Endothelial cell of umbilical vein (primary cell): Measurements from ENCODE around the gene SPRR3. TPM values are rescaled to one million over a fixed set of nuclear protein-coding genes. Genes with fewer than 3 reads are reported as not detected.

ENCODE experiments used
- BruUV-seq: library from RNA; stranded (reverse); fragments of 400-500 nt; replicated peaks from 2 replicates; lab custom pipeline; 2021; lab: Mats Ljungman, UMichigan
- CTCF ChIA-PET: fragments of 300-600, 350-600 bp; sonication (Branson Sonifier 250); formaldehyde crosslinking; loops from one replicate; lab custom pipeline; 2021; ENCODE audit warnings: antibody characterized with exemption, inconsistent platforms; lab: Charles Lee
- POLR2A ChIA-PET: fragments of 300-600, 350-600 bp; sonication (Branson Sonifier 250); formaldehyde crosslinking; loops from one replicate; lab custom pipeline; 2021; ENCODE audit warnings: antibody characterized with exemption, inconsistent platforms; lab: Charles Lee
- DNase-seq: peaks from one replicate; pipeline ENCODE4 v3.0.0-alpha.2; 2011; ENCODE audit warnings: low read depth, low spot score
- FAIRE-seq: peaks from 2 replicates; lab custom pipeline; 2011; peaks lifted over from hg19 to GRCh38; lab: Jason Lieb, UNC
- H2AFZ ChIP-seq: 2 replicates; pipeline ENCODE4 v1.6.0; 2012; ENCODE audit warnings: low read depth, low read length, control low read depth, inconsistent platforms
- H3K27ac ChIP-seq: 2 replicates; pipeline ENCODE4 v1.5.1; 2011; ENCODE audit warnings: low read depth, mild to moderate bottlenecking, control low read depth, low read length, moderate library complexity; ENCODE audit not compliant: insufficient read depth
- H3K27me3 ChIP-seq, 2 experiments: 2 replicates each; pipeline versions ENCODE4 v1.6.0 to v1.6.1; 2011; ENCODE audit warnings: low read length in 2 of 2, mixed read lengths in 1 of 2; ENCODE audit not compliant: control insufficient read depth in 2 of 2, insufficient read depth in 2 of 2
- H3K36me3 ChIP-seq, 2 experiments: 2 replicates in 1 of 2; 3 replicates in 1 of 2; pipeline ENCODE4 v1.5.1; 2011; ENCODE audit warnings: low read length in 2 of 2, mild to moderate bottlenecking in 1 of 2, moderate library complexity in 1 of 2; ENCODE audit not compliant: control insufficient read depth in 2 of 2, insufficient read depth in 2 of 2; ENCODE audit errors: extremely low read depth in 1 of 2
- H3K4me1 ChIP-seq: 3 replicates; pipeline ENCODE4 v1.5.1; 2011; ENCODE audit warnings: mild to moderate bottlenecking, low read length; ENCODE audit not compliant: control insufficient read depth, insufficient read depth; ENCODE audit errors: extremely low read depth
- H3K4me2 ChIP-seq: 2 replicates; pipeline ENCODE4 v1.6.1; 2011; ENCODE audit warnings: low read length, control low read depth, mixed read lengths; ENCODE audit not compliant: insufficient read depth
- H3K4me3 ChIP-seq, 3 experiments: fragments of 200-600 bp in 1 of 3; sonication (generic), shearing (Covaris generic) in 1 of 3; replicated peaks in 1 of 3; 2 replicates each; pipeline ENCODE4 v1.5.1; 2011 to 2016; ENCODE audit warnings: control low read depth in 3 of 3, low read length in 3 of 3, mild to moderate bottlenecking in 2 of 3, inconsistent platforms in 1 of 3, low read depth in 1 of 3, moderate library complexity in 1 of 3; ENCODE audit not compliant: insufficient read depth in 1 of 3
- H3K79me2 ChIP-seq: 2 replicates; pipeline ENCODE4 v1.6.0; 2012; ENCODE audit warnings: low read length, inconsistent platforms; ENCODE audit not compliant: control insufficient read depth, insufficient read depth
- H3K9ac ChIP-seq: replicated peaks from 2 replicates; pipeline ENCODE3; 2011; ENCODE audit warnings: low read length, control low read depth; ENCODE audit not compliant: insufficient read depth; ENCODE audit errors: extremely low read depth
- H3K9me1 ChIP-seq: replicated peaks from 3 replicates; pipeline ENCODE4 v1.6.0; 2011; ENCODE audit warnings: mild to moderate bottlenecking, low read length; ENCODE audit not compliant: control insufficient read depth, insufficient read depth; ENCODE audit errors: extremely low read depth
- H3K9me3 ChIP-seq: replicated peaks from 2 replicates; pipeline ENCODE4 v1.5.1; 2012; ENCODE audit warnings: low read length, inconsistent platforms; ENCODE audit not compliant: control insufficient read depth, insufficient read depth
- H4K20me1 ChIP-seq: replicated peaks from 2 replicates; pipeline ENCODE3; 2011; ENCODE audit warnings: mild to moderate bottlenecking, low read length; ENCODE audit not compliant: control insufficient read depth, insufficient read depth; ENCODE audit errors: extremely low read depth
- EZH2 ChIP-seq: IDR thresholded peaks from 2 replicates; pipeline ENCODE4 v1.6.1; 2012; ENCODE audit warnings: borderline replicate concordance, low read depth, mild to moderate bottlenecking, moderate library complexity, low read length, inconsistent platforms; ENCODE audit not compliant: severe bottlenecking
- FOS ChIP-seq: IDR thresholded peaks from 2 replicates; pipeline ENCODE4 v1.6.1; 2011; ENCODE audit warnings: mild to moderate bottlenecking, low read length, moderate library complexity, borderline replicate concordance; ENCODE audit not compliant: insufficient read depth
- GATA2 ChIP-seq: IDR thresholded peaks from 2 replicates; pipeline ENCODE4 v1.7.0; 2011; ENCODE audit warnings: low read depth, mild to moderate bottlenecking, moderate library complexity, mixed read lengths, low read length; ENCODE audit not compliant: insufficient read length, insufficient read depth
- JUN ChIP-seq: IDR thresholded peaks from 2 replicates; pipeline ENCODE4 v1.6.1; 2011; ENCODE audit warnings: borderline replicate concordance, low read depth; ENCODE audit not compliant: insufficient read length, insufficient read depth
- MYC ChIP-seq: IDR thresholded peaks from one replicate; pipeline ENCODE4 v1.6.1; 2011; ENCODE audit warnings: mild to moderate bottlenecking, low read depth, low read length
- POLR2A ChIP-seq: IDR thresholded peaks from 2 replicates; pipeline ENCODE4 v1.6.1; 2012; ENCODE audit warnings: low read depth, mild to moderate bottlenecking, control low read depth, low read length
- POLR2AphosphoS5 ChIP-seq: IDR thresholded peaks from 2 replicates; pipeline ENCODE4 v1.6.1; 2012; ENCODE audit warnings: low read depth, mild to moderate bottlenecking, control low read depth, low read length, moderate library complexity; ENCODE audit not compliant: insufficient read depth
- dilution Hi-C: fragments of 300-500 bp; cut with MboI; formaldehyde crosslinking; loops from one replicate; pipeline ENCODE4 v1.15.0; 2019; ENCODE audit warnings: low sequenced_read_pairs; ENCODE audit not compliant: extremely low pct_ligation_motif_present
- intact Hi-C: fragments of 100-400 bp; cut with micrococcal nuclease; formaldehyde crosslinking; loops from one replicate; pipeline ENCODE4 v1.10.0; 2022
- polyA plus RNA-seq, 4 experiments: library from polyadenylated mRNA; depleted of rRNA in 3 of 4; stranded (reverse) in 3 of 4; unstranded in 1 of 4; fragments of >200 nt; gene quantifications; 2 replicates each; pipeline versions ENCODE4 v1.2.1 to v1.2.3, GENCODE V29; 2011 to 2012; ENCODE audit warnings: missing spikeins in 1 of 4
- total RNA-seq: library from RNA; stranded (reverse); gene quantifications from 2 replicates; pipeline ENCODE4 v1.2.3, GENCODE V29; 2021
- TF ChIP-seq, protein P1 (sequence below), 2 donors: IDR thresholded peaks; 1 replicate in 1 of 2; 2 replicates in 1 of 2; pipeline ENCODE4 v1.5.1; 2011; ENCODE audit warnings: low read length in 2 of 2, mild to moderate bottlenecking in 2 of 2, moderate library complexity in 2 of 2, control low read depth in 1 of 2, inconsistent platforms in 1 of 2, low read depth in 1 of 2; ENCODE audit not compliant: insufficient read depth in 1 of 2; ENCODE audit errors: extremely low read depth in 1 of 2
- TF ChIP-seq, protein P2 (sequence below): IDR thresholded peaks from 2 replicates; pipeline ENCODE4 v1.6.1; 2011; ENCODE audit not compliant: insufficient read depth, insufficient read length

Gene SPRR3
- total and polyA plus RNA-seq, 2 donors (not counting 3 experiments of a cell fraction or from before 2014, with no cell fraction given), result not detected

DNA sequence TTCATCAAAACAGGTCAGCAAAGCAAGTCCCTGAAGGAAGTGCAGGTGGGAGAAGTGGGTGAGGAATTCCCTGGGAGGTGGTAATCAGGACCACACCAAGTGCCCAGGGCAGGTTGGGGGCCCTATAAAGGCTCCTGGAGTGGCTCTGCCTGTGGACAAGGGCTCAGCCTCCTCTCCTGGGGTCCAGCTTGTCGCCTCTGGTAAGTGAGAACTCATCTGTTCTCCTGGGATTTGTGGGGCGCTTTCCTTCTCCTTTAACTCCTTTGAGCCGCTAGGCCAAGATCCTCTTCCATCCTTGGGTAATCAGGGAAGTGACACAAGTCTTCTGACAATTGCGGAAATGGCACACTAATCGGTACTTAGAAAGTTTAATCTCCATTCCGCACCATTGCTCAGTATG, 31.1 kb upstream of the SPRR3 start, which contains the start of gene SPRR4:
Gene SPRR4 (plus strand): TSS at position 154 of the 400 bp plus-strand sequence. CDS start 1,243 bp downstream, outside the sequence.
- Histone ChIP-seq H3K4me2 (no peak within 1 kb of the TSS), H2AFZ (no peak within 1 kb of the TSS), H3K27ac (no peak within 1 kb of the TSS), H4K20me1 (no peaks in the 10 kb centered on the region), H3K36me3 (no peaks in the 10 kb centered on the region), H3K79me2 (no peaks in the 10 kb centered on the region), H3K9ac (no peak within 1 kb of the TSS), H3K9me3 (no peaks in the 10 kb centered on the region), H3K4me3 (no peak within 1 kb of the TSS), H3K9me1 (no peaks in the 10 kb centered on the region), H3K4me1 (no peaks in the 10 kb centered on the region), H3K27me3 (no peaks in the 10 kb centered on the region)
- CTCF ChIA-PET, result no interaction called here
- FAIRE-seq (no peak), DNase-seq (no peak)
- BruUV-seq, result no TSS peak
- POLR2A ChIA-PET, result no interaction called here
- TF ChIP-seq JUN, result no peak
- no peak for TF ChIP-seq EZH2
- no peak for TF ChIP-seq MYC
- no peak for TF ChIP-seq FOS
- TF ChIP-seq, protein P1, sequence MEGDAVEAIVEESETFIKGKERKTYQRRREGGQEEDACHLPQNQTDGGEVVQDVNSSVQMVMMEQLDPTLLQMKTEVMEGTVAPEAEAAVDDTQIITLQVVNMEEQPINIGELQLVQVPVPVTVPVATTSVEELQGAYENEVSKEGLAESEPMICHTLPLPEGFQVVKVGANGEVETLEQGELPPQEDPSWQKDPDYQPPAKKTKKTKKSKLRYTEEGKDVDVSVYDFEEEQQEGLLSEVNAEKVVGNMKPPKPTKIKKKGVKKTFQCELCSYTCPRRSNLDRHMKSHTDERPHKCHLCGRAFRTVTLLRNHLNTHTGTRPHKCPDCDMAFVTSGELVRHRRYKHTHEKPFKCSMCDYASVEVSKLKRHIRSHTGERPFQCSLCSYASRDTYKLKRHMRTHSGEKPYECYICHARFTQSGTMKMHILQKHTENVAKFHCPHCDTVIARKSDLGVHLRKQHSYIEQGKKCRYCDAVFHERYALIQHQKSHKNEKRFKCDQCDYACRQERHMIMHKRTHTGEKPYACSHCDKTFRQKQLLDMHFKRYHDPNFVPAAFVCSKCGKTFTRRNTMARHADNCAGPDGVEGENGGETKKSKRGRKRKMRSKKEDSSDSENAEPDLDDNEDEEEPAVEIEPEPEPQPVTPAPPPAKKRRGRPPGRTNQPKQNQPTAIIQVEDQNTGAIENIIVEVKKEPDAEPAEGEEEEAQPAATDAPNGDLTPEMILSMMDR (IDR thresholded peaks at IDR 0.05; ENCODE audit: extremely low read depth in 1 of 2, insufficient read depth in 1 of 2, low read depth in 1 of 2, low read length in 2 of 2), result no peak
- TF ChIP-seq, protein P2, sequence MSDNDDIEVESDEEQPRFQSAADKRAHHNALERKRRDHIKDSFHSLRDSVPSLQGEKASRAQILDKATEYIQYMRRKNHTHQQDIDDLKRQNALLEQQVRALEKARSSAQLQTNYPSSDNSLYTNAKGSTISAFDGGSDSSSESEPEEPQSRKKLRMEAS, result no peak
- no peak for TF ChIP-seq GATA2
- no peak for TF ChIP-seq POLR2AphosphoS5
- no peak for TF ChIP-seq POLR2A
- dilution Hi-C loops, result no loop called here
- intact Hi-C loops, result no loop called here
